H54 (cell line): Measurements from ENCODE around the gene GPHA2.

Experiments used
- DNase-seq: peaks from one replicate; pipeline ENCODE4 v3.0.0; 2011; ENCODE audit warnings: low spot score, mixed read lengths; ENCODE audit not compliant: insufficient read length
- FAIRE-seq: peaks from 3 replicates; lab custom pipeline; 2011; peaks lifted over from hg19 to GRCh38; lab: Jason Lieb, UNC
- POLR2A ChIP-seq: IDR thresholded peaks from 2 replicates; pipeline ENCODE4 v1.6.1; 2011; ENCODE audit warnings: low read depth, mild to moderate bottlenecking, low read length

The GPHA2 gene

DNA sequence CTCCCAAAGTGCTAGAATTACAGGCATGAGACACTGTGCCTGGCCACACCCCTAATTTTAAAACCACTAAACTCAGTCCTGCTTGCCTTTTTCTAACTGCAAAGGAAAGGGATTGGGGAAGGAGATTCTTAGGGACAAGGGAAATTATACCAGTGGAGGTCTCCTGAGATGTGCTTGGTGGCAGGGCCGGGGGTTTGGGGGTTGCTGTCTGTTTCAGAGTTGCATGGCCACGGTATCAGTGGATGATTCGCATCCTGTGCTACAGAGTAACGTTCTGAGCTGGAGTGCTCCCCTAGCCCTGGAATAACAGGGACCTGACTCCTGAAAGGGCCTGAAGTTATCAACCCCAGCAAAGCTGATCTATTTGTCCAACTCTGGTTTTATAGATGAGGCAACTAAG lies 846 bp upstream of the GPHA2 start:
- DNase-seq (no peak), FAIRE-seq (no peak)
- TF ChIP-seq POLR2A = no peak

DNA sequence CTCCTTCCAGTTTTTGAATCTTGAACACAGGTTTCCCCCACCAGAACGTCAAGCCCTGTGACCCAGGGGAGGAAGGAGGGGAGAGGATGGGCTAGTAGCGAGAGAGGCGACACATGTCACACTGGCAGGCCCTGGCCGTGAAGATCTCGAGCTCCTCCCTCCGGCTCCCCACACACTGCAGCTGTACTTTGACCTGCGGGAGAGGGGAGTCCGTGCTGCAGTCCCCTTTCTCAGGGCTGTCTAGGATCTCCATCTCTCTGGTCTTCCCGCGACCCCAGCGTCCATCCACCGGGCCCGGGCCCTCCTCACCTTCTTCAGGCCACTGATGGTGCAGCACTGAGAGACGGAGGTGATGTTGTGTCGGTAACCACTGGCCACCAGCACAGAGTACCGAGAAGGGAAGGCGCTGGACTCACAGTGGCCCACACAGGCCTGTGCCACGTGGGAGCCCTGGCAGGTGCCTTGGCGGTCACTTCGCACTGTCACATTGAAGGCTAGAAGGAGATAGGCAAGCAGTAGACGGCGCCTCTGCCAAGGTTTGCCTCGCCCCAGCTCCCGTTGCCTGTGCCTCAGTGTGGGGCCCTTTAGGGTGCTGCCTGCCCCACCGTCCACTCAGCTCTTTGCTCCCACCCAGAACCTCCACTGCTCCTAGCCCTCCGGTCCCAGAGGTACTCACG lies 873 bp downstream of the GPHA2 start:
- FAIRE-seq = no peak

DNA sequence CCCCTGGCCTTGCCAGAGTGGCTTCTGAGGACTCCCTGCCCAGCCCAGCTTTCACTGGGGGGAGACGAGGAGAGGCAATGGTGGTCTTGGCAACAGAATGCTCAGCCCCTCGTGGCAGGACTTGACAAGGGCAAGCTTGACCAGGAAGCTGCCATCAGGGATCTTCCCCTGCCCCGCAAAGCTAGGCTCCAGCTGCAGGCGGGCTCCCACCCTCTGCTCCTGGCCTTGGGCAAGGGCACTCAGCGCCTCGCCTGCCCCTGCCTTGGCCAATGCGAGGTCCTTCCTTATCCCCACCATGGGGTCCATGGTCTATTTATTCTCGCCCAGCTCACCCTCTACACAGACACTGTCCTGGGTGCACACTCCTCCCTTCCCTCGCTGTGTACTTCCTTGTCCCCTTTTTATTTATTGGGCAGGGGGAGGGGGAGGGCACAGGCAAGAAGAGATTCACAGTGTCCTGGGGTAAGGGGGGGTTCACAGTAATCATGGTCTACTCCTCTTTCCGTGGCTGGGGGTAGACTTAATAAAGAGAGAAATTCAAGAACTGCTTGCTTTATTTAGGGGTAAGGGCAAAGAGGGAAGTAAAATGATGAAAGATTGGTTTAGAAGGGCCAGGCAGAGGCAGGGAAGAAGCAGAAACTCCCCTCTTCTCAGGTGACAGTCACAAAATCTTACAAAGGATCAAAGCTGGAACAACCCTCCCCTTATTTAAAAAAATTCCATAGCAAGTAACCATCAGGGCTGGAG lies 1.6 kb downstream of the GPHA2 start:
- no peak for DNase-seq
- no peak for FAIRE-seq
- TF ChIP-seq POLR2A = no peak

More for the DNA sequence above, 873 bp downstream of the GPHA2 start:
- DNase-seq = no peak
- TF ChIP-seq POLR2A = no peak

DNA sequence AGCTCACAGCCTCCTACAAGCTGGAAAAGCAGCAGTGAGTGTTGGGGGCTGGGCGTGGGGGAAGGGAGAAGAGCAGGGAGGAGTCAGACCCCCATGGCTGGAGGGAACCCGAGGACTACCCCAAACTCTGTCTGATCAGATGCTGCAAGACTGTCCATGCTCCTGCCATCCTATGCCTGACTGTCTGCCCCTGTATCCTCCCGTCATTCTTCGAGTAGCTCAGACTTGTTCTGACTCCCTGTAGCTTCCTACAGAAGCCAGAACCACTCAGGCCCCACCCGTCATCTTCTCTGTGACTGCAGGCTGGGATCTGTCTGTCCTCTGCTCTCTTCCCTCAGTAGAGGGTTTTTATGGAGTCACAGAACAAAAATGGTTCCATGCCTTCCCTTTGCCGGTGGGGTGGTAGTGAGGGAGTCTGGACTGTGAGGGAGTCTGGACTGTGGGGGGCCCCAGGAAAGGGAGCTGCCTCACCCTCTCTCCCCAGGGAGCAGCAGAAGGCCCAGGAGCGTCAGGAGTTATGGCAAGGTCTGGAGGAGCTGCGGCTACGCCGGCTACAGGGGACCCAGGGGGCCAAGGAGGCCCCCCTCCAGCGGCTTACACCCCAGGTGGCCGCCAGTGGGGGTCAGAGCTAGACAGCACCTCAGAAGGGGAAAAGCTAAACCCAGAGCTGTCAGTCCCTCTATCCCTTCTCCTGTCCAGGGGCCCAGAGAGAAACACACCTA lies 2.3 kb downstream of the GPHA2 start:
- DNase-seq = no peak
- no peak for TF ChIP-seq POLR2A
- FAIRE-seq = no peak

DNA sequence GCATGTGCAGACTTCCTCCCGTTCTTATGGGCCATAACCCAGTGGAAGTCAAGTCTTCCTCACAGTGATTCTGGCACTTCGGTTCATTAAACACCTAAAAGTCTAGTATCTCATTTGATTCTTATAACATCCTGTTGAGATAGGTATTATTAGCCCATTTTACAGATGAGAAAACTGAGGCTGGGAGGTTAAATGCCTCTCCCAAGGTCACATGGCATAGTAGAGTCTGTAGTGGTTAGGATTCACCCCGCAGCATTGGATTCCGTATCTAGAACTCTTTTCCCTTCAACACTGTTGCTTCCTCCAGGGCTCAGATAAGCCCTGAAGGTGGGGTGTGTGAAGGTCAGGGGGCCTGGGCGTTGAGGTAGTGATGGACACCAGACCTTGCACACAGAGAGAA lies 3.4 kb downstream of the GPHA2 start:
- FAIRE-seq (no peak), DNase-seq (no peak)
- no peak for TF ChIP-seq POLR2A

DNA sequence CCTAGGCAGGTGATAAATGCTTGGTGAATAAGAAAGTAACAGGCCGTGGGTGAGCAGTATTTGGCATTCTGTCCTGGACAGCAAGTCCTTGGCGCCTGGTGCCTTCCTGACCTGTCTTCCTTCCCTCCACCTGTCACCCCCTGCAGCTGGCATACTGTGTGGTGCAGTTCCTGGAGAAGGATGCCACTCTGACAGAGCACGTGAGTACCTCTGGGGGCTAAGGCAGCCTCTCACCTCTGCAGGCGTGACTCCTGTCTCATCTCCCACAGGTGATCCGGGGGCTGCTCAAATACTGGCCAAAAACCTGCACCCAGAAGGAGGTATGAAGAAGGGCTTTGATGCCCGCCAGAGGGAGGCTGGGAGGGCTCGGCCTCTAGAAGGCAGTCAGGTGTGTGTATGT lies 4.4 kb downstream of the GPHA2 start:
- DNase-seq = no peak

DNA sequence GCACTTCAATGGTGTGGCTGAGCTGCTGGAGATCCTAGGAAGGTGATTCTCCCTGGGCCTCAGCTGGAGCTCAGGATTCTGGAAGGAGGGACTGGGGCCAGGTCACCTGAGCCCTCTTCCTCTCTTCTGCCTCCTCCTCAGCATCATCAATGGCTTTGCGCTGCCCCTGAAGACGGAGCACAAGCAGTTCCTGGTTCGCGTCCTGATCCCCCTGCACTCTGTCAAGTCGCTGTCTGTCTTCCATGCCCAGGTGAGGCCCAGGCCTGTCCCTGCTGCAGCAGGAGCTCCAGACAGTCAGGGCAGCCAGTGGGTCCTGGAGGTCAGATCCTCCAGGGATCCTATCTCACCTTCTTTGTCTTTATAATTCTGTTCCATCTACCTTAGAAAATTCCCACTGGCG lies 5.4 kb downstream of the GPHA2 start:
- FAIRE-seq (no peak), DNase-seq (no peak)
- no peak for TF ChIP-seq POLR2A

More for the DNA sequence above, 4.4 kb downstream of the GPHA2 start:
- FAIRE-seq = no peak
- TF ChIP-seq POLR2A = no peak

DNA sequence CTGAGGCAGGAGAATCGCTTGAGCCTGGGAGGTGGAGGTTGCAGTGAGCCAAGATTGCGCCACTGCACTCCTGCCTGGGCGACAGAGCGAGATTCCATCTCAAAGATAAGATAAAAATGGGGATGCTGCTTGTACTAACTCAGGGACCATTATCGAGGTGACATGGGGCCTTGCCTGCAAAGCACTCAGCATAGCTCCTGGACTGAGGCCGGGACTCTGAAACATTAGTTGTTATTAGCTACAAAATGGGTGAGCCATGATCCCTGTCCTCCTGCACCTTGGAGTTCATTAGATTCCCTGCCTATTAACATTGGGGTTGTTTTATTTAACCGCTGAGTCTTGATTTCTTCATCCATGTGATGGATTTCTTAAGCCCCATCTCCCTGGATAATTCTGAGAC lies 6.1 kb downstream of the GPHA2 start:
- FAIRE-seq = no peak
- DNase-seq = no peak
- TF ChIP-seq POLR2A = no peak

DNA sequence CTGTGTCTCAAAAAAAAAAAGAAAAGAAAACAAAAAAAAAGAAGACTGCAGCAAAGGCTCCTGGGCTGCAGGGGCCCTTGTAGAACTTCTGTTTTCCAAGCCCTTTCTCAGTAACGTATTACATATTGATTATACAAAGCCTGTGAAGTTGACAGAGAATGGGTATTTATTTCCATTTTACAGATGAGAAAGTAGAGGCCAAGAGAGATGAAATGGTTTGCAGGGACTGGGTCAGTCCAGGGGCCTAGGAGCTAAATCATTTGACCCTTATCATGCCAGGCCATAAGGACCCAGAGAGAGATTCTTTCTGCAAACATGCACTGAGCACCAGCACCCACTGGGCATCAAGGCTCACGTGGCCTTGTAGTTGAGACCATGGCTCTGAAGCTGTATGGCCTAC lies 6.7 kb downstream of the GPHA2 start:
- TF ChIP-seq POLR2A = no peak
- no peak for DNase-seq
- no peak for FAIRE-seq

DNA sequence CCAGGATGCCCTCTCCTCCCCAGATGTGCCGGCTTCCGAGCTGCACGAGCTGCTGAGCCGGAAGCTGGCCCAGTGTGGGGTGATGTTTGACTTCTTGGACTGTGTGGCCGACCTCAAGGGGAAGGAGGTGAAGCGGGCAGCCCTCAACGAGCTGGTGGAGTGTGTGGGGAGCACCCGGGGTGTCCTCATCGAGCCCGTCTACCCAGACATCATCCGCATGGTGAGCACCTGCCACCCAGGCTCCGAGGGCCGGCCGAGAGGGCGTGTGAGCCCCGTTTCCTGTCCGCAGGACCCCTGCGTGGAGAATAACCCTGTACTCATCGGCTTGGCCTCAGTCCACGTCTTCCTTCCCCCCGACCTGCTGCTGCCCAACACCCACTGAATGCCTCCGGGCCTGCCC lies 9.0 kb downstream of the GPHA2 start:
- FAIRE-seq = no peak
- DNase-seq = no peak
- no peak for TF ChIP-seq POLR2A

DNA sequence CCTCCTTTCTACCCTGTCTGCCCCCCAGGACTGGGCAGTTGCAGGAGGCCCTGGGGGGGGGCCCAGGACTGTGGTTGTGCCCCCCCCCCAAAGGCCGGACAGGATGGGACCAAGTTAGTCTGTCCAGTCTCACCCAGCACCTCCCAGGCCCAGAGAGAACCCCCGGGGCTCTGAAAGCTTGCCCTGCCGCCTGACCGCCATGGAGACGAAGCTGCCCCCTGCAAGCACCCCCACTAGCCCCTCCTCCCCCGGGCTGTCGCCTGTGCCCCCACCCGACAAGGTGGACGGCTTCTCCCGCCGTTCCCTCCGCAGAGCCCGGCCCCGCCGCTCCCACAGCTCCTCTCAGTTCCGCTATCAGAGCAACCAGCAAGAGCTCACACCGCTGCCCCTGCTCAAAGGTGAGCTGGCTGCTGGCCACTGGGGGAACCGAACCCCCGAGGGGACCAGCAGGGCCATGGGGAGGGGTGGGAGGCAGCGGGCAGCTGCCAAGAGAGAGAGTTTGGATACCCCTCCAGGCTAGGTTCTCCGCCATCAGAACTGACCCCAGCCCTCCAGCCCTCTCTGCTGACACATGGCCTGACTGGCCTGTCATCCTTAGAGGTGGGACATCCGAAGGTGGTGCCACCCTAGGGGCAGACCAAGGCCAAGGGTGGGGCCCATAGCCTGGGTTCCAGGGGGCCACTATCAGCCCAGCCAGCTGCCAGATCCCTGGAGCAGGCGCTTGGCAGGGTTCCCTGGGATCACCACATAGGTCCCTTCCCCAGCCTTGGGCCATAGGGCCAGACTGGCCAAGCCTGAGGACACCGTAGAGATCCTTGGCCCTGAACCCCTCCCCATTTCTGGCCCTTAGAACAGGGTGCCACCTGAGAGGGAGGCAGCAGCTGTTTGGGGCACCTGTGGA lies 9.9 kb downstream of the GPHA2 start:
- FAIRE-seq (no peak), DNase-seq (no peak)
- TF ChIP-seq POLR2A = no peak

DNA sequence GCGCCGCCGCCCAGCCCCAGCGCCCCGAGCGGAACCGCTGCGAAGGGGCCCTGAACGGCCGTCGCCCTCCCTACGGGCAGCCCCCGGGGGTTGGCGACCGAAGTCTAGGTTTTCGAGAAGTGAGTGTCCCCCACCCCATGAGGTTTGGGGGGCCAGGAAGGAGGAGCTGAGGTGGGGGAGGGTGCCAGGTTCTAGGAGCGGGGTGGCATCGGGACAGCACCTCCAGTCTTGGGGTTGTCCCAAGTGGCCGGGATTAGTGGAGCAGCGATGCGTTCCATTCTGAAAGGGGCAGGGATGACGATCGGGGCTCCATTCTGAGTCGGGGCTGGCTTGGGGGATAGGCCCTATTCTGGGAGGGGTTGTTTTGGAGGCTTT lies 10.8 kb downstream of the GPHA2 start:
- no peak for DNase-seq
- no peak for FAIRE-seq
- no peak for TF ChIP-seq POLR2A
